GM18867 (cell line): ENCODE data around the gene HLA-DQA2.
"Not testable (repeated sequence)": the region's sequence is repeated elsewhere in the genome, so short reads cannot be mapped to it uniquely, and the experiment has no call there.

Experiments
- ATAC-seq: cut with Tn5 transposase; IDR thresholded peaks from one replicate; pipeline ENCODE4 v1.9.1; 2021; ENCODE audit warnings: mild to moderate bottlenecking, moderate library complexity; ENCODE audit not compliant: unreplicated experiment

Gene HLA-DQA2

GRCh38 chr6:32775071-32775470, 33.9 kb downstream of the HLA-DQA2 start:
- no peak for ATAC-seq

- ATAC-seq: no peak
Measured at GRCh38 chr6:32779036-32779435, 37.8 kb downstream of the HLA-DQA2 start.

- ATAC-seq: not testable (repeated sequence)
Measured at GRCh38 chr6:32782923-32783322, 41.7 kb downstream of the HLA-DQA2 start.

GRCh38 chr6:32785781-32786533, 44.8 kb downstream of the HLA-DQA2 start:
- no peak for ATAC-seq

- ATAC-seq: no peak
Measured at GRCh38 chr6:32790306-32790705, 49.1 kb downstream of the HLA-DQA2 start.

GRCh38 chr6:32792901-32793435, 51.8 kb downstream of the HLA-DQA2 start:
- no peak for ATAC-seq

GRCh38 chr6:32794510-32794909, 53.3 kb downstream of the HLA-DQA2 start:
- ATAC-seq: no peak
